Measurements from ENCODE around the gene DLG2.

- TF ChIP-seq CTCF (IDR thresholded peaks at IDR 0.05) (no peak), POLR2A (IDR thresholded peaks at IDR 0.05; ENCODE audit: low read depth) (no peak)
Measured at GRCh38 chr11:85346484-85346883, 280.7 kb downstream of the DLG2 start.
